Measurements from ENCODE around the gene ESR1. TPM values are rescaled to one million over a fixed set of nuclear protein-coding genes. Genes with fewer than 3 reads are reported as not detected.

Gene ESR1
- polyA plus RNA-seq, 3 donors: 0.12 to 0.24 (median 0.23) TPM

GRCh38 chr6:152124429-152125074 is 317.1 kb downstream of the ESR1 start:
- 60% methylated on average over 1 of the region's 3 CpGs for WGBS (ENCODE audit: insufficient coverage)
- no peak overlapping the region for H3K4me3 Mint-ChIP-seq
- Histone ChIP-seq H2AFZ (ENCODE audit: insufficient read depth, low read depth, low read length, poor library complexity, severe bottlenecking) (no peak overlapping the region), H4K20me1 (ENCODE audit: insufficient read depth, low read length) (no peaks in the 10 kb centered on the region), H3K4me1 (ENCODE audit: control insufficient read depth in 1 of 2, insufficient read depth in 2 of 2, low read length in 2 of 2) (no peaks in the 10 kb centered on the region), H3K4me3 (replicated peaks in 1 of 3; ENCODE audit: low read depth in 2 of 3, low read length in 3 of 3) (no peak overlapping the region), H3K27me3 (ENCODE audit: control insufficient read depth in 2 of 2, insufficient read depth in 2 of 2, low read length in 2 of 2) (no peaks in the 10 kb centered on the region), H3K79me2 (ENCODE audit: insufficient read depth, low read length) (no peaks in the 10 kb centered on the region), H3K27ac (ENCODE audit: low read depth in 1 of 2, low read length in 2 of 2) (peak overlapping the region in 1 of 2 donors; percentile 10), H3K36me3 (replicated peaks in 1 of 2; ENCODE audit: control insufficient read depth in 1 of 2, insufficient read depth in 2 of 2, low read length in 2 of 2) (peaks cover 25 to 73% of the 10 kb centered on the region in 2 donors), H3K4me2 (replicated peaks; ENCODE audit: extremely low read depth, low read length, poor library complexity, severe bottlenecking) (no peak overlapping the region), H3K9ac (ENCODE audit: insufficient read depth, low read length, poor library complexity, severe bottlenecking) (no peak overlapping the region), H3K9me3 (replicated peaks in 1 of 2; ENCODE audit: control insufficient read depth in 1 of 2, insufficient read depth in 1 of 2, low read length in 2 of 2) (no peaks in the 10 kb centered on the region)
- TF ChIP-seq CTCF (IDR thresholded peaks at IDR 0.05): peak; percentile 73
- H3K36me3 Mint-ChIP-seq: peaks cover 48 to 52% of the 10 kb centered on the region in 2 donors
- H3K9me3 Mint-ChIP-seq: peaks cover 0 to under 1% (median 0%) of the 10 kb centered on the region in 7 donors
- H3K27me3 Mint-ChIP-seq (ENCODE audit: low read depth in 3 of 3): peaks cover 0 to 1% (median 0%) of the 10 kb centered on the region in 3 donors
- H3K27ac Mint-ChIP-seq: no peak overlapping the region
- no peaks in the 10 kb centered on the region for H3K4me1 Mint-ChIP-seq
- peak; percentile 10 to 42 (median 41) for DNase-seq
- intact Hi-C loops (cut with micrococcal nuclease): loop anchor here in 1 of 2 donors (10.0 kb wide), 2 partner anchors 360 to 450 kb away; no protein-coding TSS in a partner anchor

DNA sequence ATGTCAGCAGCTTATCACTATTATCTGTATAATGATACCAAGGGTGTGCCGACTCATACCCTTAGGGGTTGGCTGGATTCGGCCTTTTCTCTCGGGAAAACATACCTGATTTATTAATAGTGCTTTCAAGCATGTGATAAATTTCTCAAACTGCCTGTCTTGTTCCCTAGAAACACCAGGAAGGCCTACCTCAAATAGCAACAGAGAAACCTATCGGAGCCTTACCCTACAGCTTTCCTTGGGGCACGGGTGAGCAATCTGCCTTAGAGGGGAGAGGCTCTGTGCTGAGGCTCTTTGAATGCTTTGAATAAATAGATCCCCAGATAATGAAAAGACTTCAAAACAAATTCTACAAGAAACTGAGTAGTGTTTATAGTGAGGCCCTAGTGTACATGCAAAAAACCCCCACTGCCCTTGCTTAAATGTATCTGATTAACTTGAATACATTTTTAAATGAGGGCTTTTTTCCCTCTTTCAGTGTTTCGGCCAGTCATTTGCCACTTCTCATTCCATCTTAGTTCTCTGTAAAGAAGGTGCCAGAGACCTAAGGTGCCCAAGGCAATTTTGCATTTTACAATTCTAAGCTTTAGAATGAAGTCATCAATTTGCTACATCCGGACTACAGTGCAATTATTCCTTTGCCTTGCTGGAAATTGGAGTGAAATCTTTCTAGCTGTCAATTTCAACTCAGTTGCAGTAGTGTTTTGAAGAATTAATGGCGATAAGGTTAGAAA is 320.1 kb downstream of the ESR1 start:
- Mint-ChIP-seq H3K4me3 (no peak overlapping the region), H3K36me3 (peaks cover 48 to 49% of the 10 kb centered on the region in 2 donors), H3K27ac (peak overlapping the region in 1 of 7 donors; percentile 69), H3K4me1 (peaks cover 1% of the 10 kb centered on the region), H3K9me3 (peaks cover 0 to 2% (median 0%) of the 10 kb centered on the region in 7 donors), H3K27me3 (ENCODE audit: low read depth in 3 of 3) (peaks cover 0 to 1% (median 0%) of the 10 kb centered on the region in 3 donors)
- no peak overlapping the region for H3K4me2 ChIP-seq (replicated peaks; ENCODE audit: extremely low read depth, low read length, poor library complexity, severe bottlenecking)
- H3K9me3 ChIP-seq (replicated peaks in 1 of 2; ENCODE audit: control insufficient read depth in 1 of 2, insufficient read depth in 1 of 2, low read length in 2 of 2): no peaks in the 10 kb centered on the region
- DNase-seq: no peak
- no peak overlapping the region for H3K9ac ChIP-seq (ENCODE audit: insufficient read depth, low read length, poor library complexity, severe bottlenecking)
- no peak overlapping the region for H3K4me3 ChIP-seq (replicated peaks in 1 of 3; ENCODE audit: low read depth in 2 of 3, low read length in 3 of 3)
- H3K27ac ChIP-seq (ENCODE audit: low read depth in 1 of 2, low read length in 2 of 2): no peak overlapping the region
- H3K4me1 ChIP-seq (ENCODE audit: control insufficient read depth in 1 of 2, insufficient read depth in 2 of 2, low read length in 2 of 2): no peaks in the 10 kb centered on the region
- intact Hi-C loops (cut with micrococcal nuclease): loop anchor here in 1 of 2 donors (10.0 kb wide), 2 partner anchors 363 to 453 kb away; no protein-coding TSS in a partner anchor
- H2AFZ ChIP-seq (ENCODE audit: insufficient read depth, low read depth, low read length, poor library complexity, severe bottlenecking): no peak overlapping the region
- H3K27me3 ChIP-seq (ENCODE audit: control insufficient read depth in 2 of 2, insufficient read depth in 2 of 2, low read length in 2 of 2): no peaks in the 10 kb centered on the region
- no peak for TF ChIP-seq CTCF (IDR thresholded peaks at IDR 0.05)
- no peaks in the 10 kb centered on the region for H3K79me2 ChIP-seq (ENCODE audit: insufficient read depth, low read length)
- H4K20me1 ChIP-seq (ENCODE audit: insufficient read depth, low read length): no peaks in the 10 kb centered on the region
- peaks cover 22 to 74% of the 10 kb centered on the region in 2 donors for H3K36me3 ChIP-seq (replicated peaks in 1 of 2; ENCODE audit: control insufficient read depth in 1 of 2, insufficient read depth in 2 of 2, low read length in 2 of 2)
- 100% methylated on average over 1 of the region's 8 CpGs for WGBS (ENCODE audit: insufficient coverage)

Data from CD14-positive monocyte (primary cell).